ENCODE measurements around the gene KLF15. TPM values are rescaled to one million over a fixed set of nuclear protein-coding genes. Genes with fewer than 3 reads are reported as not detected.

Gene KLF15
- total RNA-seq, 4 donors from 2014 or later, result 3.3 to 10.9 (median 9.4) TPM

GRCh38 chr3:126353694-126354321 is 3.4 kb downstream of the KLF15 start:
- Histone ChIP-seq H3K27ac (no peak overlapping the region), H3K4me1 (peaks cover 0 to 20% (median 4%) of the 10 kb centered on the region in 4 donors), H3K4me3 (no peak overlapping the region), H3K36me3 (peaks cover 0 to 15% (median 0%) of the 10 kb centered on the region in 3 donors), H3K9me3 (no peaks in the 10 kb centered on the region), H3K27me3 (peaks cover 0 to 4% of the 10 kb centered on the region in 2 donors)
- peak in 2 of 3 donors; percentile 39 to 40 for DNase-seq
- TF ChIP-seq, protein P1, sequence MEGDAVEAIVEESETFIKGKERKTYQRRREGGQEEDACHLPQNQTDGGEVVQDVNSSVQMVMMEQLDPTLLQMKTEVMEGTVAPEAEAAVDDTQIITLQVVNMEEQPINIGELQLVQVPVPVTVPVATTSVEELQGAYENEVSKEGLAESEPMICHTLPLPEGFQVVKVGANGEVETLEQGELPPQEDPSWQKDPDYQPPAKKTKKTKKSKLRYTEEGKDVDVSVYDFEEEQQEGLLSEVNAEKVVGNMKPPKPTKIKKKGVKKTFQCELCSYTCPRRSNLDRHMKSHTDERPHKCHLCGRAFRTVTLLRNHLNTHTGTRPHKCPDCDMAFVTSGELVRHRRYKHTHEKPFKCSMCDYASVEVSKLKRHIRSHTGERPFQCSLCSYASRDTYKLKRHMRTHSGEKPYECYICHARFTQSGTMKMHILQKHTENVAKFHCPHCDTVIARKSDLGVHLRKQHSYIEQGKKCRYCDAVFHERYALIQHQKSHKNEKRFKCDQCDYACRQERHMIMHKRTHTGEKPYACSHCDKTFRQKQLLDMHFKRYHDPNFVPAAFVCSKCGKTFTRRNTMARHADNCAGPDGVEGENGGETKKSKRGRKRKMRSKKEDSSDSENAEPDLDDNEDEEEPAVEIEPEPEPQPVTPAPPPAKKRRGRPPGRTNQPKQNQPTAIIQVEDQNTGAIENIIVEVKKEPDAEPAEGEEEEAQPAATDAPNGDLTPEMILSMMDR (IDR thresholded peaks at IDR 0.05), result no peak
- TF ChIP-seq POLR2A (IDR thresholded peaks at IDR 0.05), result no peak

DNA sequence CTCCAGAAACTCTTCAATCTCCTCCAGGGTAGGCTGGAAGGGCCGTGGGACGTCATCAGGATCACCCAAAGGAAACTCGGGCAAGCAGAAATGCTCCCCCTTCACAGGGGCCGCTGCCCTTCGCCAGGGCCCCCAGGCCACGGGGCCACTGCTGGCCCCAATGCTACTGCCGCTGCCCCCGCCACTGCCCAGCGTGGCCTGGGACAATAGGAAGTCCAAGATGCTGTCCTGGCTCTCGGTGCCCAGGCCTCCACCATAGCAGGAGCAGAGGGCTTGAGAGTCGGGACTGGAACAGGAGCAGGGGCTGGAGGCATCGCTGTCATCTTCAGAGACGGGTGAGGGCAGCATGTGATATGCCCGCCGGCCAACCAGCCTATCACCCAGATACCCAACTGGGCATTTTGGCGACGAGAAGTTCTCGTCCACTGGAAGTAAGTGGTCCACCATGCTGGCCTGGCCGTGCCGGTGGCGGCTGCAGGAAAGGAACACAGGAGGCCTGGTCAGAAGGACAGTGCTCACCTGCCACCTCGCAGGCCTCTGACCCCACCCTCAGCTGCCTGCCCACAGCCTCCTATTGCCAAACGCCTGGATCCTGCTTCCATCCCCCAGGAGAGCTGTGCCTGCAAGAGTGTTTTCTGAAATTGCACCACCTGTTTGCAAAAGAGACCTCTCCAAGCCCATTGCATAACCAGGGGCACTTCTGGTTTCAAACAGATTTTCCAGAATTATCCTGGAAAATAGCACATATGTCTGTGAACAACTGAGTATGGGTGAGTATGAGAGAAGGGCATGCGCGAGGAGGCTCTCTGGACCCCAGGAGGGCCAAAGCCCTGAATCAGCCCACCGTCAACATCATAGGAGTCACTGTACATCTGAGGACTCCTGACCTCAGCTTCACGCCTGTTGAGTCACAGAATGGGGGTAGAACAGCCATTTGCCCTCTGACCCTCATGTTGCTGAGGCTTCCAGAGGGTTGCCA is 4.4 kb downstream of the KLF15 start:
- no peak overlapping the region for H3K4me3 ChIP-seq
- no peaks in the 10 kb centered on the region for H3K9me3 ChIP-seq
- no peak overlapping the region for H3K27ac ChIP-seq
- DNase-seq, result peak in 2 of 3 donors; percentile 42 to 45
- TF ChIP-seq, protein P1 (IDR thresholded peaks at IDR 0.05), result no peak
- TF ChIP-seq POLR2A (IDR thresholded peaks at IDR 0.05), result no peak
- peaks cover 0 to 15% (median 0%) of the 10 kb centered on the region in 3 donors for H3K36me3 ChIP-seq
- H3K27me3 ChIP-seq, result peaks cover 0 to 4% of the 10 kb centered on the region in 2 donors
- H3K4me1 ChIP-seq, result peaks cover 0 to 15% (median 4%) of the 10 kb centered on the region in 4 donors

DNA sequence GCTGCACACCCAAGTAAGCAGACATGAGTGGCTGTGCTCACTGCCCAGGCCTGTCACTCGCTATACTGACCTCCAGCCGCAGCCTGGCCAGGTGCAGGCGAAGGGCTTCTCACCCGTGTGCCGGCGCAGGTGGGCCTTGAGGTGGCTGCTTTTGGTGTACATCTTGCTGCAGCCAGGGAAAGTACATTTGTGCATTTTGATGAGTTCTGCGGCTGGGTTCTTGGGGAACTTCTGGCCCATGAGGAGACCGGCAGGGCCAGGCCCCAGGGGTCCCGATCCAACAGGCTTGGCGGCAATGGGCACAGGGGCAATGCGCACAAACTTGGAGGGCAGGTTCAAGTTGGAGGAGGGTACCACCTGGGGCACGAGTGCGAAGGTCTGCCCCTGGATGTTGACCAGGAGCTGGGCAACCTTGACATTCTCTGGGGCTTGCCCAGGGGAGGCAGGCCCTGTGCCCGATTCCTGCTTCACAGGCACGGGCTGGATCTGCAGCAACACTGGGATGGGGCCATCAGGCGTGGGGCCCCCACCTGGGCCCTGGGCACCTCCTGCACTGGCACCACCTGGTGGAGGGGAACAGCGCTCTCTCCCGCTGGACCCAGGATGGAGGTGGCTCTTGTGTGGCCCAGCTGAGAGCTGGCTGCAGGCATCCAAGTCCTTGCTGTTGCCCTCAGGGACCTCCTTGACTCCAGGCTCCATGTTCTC is 5.3 kb downstream of the KLF15 start:
- Histone ChIP-seq H3K4me1 (peaks cover 0 to 12% (median 3%) of the 10 kb centered on the region in 4 donors), H3K27me3 (peaks cover 0 to 3% of the 10 kb centered on the region in 2 donors), H3K36me3 (peaks cover 0 to 15% (median 0%) of the 10 kb centered on the region in 3 donors), H3K9me3 (no peaks in the 10 kb centered on the region), H3K27ac (no peak overlapping the region), H3K4me3 (no peak overlapping the region)
- peak in 2 of 3 donors; percentile 35 to 40 for DNase-seq
- TF ChIP-seq POLR2A (IDR thresholded peaks at IDR 0.05), result no peak
- TF ChIP-seq, protein P1 (IDR thresholded peaks at IDR 0.05), result no peak

DNA sequence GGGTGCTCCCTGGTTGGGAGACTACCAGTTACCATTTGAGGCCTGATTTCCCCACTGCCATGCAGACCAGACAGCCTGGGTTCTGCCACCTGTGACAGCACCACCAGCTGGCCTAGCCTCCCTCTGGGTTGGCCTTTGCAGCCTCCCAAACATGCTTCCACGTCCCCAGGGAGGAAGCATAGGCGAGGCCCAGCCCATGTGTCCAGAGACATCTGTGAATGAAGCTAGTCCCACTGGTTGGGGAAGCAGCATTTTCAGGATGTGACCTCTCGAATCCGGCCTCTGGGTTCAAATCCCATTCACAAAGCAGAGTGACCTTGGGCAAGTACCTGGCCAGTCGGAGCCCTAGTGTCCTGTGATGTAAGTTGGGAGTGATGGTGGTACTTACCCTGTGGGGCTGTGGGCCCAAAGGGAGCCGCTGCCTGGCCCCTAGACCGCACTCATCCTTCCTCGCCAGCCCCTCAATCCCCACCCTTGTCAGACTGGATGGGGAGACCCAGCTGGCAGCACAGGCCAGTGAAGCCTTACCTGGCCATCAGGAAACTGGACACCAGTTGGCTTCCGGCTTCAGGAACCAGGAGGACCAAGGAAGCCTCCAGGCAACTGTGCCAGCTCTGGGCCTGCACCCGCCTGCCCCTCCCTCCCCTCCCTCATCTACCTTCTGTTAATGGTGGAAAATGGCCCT is 6.0 kb downstream of the KLF15 start:
- TF ChIP-seq, protein P1 (IDR thresholded peaks at IDR 0.05), result no peak
- no peak for TF ChIP-seq POLR2A (IDR thresholded peaks at IDR 0.05)
- DNase-seq, result peak in 2 of 3 donors; percentile 34 to 37
- peaks cover 0 to 15% (median 0%) of the 10 kb centered on the region in 3 donors for H3K36me3 ChIP-seq
- H3K9me3 ChIP-seq, result no peaks in the 10 kb centered on the region
- H3K27ac ChIP-seq, result no peak overlapping the region
- H3K27me3 ChIP-seq, result no peaks in the 10 kb centered on the region
- H3K4me1 ChIP-seq, result peaks cover 0 to 6% (median 0%) of the 10 kb centered on the region in 4 donors
- no peak overlapping the region for H3K4me3 ChIP-seq
